GM19240 (cell line): ENCODE measurements around the gene SMPD3.

Source experiments
- DNase-seq: peaks from one replicate; pipeline ENCODE4 v3.0.0; 2011; ENCODE audit warnings: low spot score; ENCODE audit not compliant: insufficient read length

Gene SMPD3

GRCh38 chr16:68357521-68357922 is 90.8 kb downstream of the SMPD3 start:
- DNase-seq, result no peak

- DNase-seq, result no peak
Observed at GRCh38 chr16:68356919-68357286, 91.4 kb downstream of the SMPD3 start.

DNA sequence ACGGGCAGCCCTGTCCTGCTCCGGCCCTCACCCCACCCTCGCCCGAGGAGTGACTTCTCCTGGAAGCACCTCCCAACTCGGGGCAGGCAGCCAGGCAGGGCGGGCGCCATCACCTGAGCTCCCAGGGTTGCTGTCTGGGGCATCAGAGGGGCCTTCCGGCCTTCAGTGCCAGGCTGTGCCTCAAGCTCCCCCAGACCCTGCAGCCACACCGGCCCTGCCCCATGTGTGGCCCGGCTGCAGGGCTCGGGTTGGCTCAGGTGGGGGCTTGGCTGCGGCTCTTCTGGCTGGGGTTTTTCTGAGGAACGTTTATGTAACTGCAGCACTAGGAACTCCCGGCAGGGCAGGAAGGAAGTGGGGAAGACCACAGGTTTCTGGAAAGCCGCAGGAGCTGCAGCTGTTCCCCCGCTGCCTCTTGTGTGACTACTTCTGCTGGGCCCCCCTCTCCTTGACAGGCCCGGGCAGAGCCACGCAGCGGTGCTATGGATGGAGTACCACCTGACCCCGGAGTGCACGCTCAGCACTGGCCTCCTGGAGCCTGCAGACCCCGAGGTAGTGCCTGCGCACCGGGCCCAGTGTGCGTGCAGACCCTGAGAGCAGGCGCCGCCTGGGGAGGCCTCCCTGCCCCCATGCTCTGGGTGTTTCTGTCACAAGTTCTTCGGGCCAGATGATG is 91.9 kb downstream of the SMPD3 start:
- DNase-seq, result peak; percentile 92

DNA sequence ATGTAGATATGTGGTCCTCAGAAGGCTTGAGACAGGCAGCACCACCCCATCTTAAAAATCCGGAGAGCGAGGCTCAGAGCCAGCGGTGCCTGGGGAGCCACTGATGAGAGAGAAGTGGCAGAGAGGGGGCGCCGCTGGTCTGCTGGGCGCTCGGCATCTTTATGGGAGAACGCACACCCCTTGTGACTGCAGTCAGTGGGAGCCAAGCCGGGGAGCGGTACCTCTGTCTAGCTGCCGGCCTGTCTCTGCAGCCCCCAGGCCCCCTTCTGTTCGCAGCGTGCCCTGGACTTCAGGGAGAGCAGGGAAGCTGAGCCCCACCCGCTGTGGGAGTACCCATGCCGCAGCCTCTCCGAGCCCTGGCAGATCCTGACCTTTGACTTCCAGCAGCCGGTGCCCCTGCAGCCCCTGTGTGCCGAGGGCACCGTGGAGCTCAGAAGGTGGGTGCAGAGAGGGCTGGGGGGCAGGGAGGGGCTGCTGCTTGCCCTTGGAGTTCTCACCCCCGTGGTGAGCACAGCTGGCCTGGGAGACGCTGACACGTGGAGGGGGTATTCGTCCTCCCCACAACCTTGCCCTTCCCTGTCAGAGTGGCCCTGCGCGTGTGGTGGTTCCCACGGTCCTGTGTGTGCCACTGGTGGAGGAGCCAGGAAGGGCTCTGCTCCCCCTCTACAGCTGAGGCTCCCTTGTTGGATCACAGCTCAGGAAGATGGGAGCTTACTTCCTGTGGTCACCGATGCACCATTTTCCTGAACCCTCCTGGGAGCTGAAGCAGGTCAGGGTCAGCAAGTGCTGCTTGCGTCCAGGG is 92.7 kb downstream of the SMPD3 start:
- DNase-seq, result no peak

- DNase-seq, result no peak
Observed at GRCh38 chr16:68354816-68355215, 93.5 kb downstream of the SMPD3 start.

DNA sequence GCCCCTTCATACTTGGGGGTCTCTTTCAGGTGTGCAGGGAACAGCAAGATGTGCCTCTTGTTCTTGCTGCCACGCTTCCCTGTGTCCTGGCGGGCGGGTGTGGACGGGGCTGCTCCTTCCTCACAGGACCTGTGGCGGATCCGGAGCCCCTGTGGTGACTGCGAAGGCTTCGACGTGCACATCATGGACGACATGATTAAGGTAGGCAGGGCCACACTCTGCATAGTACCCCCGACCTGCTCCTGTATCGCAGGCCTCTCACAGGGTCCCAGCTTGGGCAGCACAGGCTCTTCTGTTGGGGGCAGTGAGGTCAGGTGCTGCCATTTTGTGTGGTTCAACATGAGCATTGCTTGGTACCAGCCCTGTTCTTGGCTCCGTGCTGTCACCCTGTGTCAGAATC is 94.9 kb downstream of the SMPD3 start:
- DNase-seq, result no peak

DNA sequence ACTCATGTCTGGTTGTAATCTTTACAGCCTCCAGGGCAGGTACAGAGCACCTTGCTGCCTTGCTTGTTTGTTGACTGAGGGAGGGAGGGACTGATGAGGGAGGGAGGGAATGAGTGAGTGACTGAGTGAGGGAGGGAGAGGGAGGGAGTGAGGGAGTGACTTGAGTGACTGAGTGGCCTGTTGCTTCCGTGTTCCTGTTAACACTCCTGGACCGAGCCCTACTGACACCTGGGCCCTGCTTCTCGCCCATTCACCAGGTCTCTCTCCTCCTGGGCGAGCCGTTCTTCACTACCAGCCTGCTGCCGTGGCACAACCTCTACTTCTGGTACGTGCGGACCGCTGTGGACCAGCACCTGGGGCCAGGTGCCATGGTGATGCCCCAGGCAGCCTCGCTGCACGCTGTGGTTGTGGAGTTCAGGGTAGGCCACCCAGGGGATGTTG is 96.3 kb downstream of the SMPD3 start:
- DNase-seq, result no peak

DNA sequence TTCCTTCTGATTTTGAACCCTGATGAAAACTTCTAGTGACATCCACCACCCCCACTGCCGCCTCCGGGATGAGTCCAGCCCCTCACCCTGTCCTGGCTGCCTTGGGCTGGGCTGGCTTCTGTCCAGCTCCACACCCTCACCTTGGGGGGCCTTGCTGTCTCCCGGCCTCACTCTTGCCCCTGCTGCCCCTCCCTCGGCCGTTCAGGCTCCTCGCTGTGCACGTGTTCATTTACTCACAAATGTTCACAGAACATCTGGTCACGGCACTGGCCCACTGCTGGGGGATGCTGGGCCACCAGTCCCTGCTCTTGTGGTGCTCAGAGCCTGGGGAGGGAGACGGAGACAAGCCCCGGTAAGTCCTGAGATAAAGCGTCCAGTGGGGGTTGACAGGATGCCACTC is 96.8 kb downstream of the SMPD3 start:
- no peak for DNase-seq

GRCh38 chr16:68350813-68351350 is 97.4 kb downstream of the SMPD3 start:
- no peak for DNase-seq

DNA sequence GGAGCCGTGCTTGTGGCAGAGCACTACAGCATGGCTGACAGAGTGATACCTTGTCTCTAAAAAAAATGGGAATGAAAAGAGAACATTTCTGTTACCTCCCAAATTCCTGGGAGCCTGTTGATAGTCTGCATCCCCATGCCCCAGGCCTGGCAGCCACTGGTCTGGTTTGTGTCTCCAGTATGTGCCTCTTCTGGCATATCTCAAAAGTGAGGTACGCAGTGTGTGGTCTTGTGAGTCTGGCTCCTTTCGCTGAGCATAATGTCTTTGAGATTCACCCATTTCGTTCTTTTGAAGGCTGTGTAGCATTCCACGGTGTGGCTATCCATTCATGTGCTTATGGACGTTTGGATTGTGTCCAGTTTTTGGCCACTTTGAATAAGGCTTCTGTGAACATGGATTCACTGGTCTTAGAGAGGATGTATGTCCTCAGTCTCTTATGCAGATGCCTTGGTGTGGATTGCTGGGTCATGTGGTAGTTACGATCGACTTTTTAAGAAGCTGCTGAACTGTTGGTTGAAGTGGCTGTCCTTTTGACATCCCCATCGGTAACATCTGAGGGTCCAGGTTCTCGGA is 98.4 kb downstream of the SMPD3 start:
- DNase-seq, result no peak

DNA sequence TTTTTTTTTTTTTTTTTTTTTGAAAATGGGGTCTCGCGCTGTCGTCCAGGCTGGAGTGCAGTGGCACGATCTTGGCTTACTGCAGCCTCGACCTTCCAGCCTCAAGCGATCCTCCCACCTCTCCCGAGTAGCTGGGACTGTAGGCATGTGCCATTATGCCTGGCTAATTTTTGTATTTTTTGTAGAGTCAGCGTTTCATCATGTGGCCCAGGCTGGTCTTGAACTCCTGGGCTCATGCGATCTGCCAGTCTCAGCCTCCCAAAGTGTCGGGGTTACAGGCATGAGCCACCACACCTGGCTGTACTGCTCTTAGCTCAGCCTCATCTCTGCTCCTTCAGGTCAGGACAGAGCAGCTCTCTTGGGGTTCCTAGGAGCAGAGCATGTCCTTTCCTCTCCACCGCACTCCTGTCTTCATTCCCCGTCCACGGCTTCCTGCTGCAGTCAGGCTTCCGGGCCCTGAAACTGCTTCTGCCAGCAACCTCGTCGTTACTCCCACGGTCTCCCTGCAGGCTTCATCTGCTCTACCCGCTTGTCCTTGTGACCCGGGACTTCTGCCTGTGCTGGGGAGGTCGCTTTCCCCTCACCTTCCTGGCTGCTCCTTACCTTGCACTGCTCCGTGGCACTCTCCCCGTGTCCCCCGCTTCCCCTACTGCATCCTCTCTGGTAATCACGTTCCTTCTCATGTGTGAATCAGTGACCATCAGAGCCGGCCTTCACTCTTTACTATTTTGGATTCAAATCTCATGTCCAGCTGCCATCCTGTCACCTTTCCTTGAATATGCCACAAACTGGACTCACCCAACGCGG is 99.5 kb downstream of the SMPD3 start:
- no peak for DNase-seq

DNA sequence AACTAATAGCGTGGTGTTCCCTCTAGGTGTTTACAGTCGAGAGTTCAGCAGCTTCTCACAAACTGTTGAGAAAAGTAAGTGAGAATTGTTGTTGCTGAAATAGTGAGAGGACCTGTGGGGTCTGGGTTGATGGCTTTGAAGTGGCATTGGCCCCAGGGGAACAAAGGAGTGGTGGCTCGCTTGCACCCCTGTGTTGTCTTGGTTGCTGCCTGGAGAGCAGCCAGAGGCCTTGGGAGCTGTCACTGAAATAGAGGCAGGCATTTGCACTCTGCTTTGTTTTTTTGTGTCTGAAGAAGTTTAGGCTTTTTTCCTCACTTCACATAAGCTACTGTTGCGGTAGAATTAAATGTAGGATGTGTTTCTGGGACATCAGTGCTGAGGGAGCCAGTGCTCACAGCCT is 100.7 kb downstream of the SMPD3 start:
- DNase-seq, result no peak

- DNase-seq, result no peak
Observed at GRCh38 chr16:68346892-68347480, 101.3 kb downstream of the SMPD3 start.

GRCh38 chr16:68345958-68346635 is 102.2 kb downstream of the SMPD3 start:
- DNase-seq, result no peak

- no peak for DNase-seq
Observed at GRCh38 chr16:68345351-68345810, 102.9 kb downstream of the SMPD3 start.

- DNase-seq, result no peak
Observed at GRCh38 chr16:68344252-68344651, 104.1 kb downstream of the SMPD3 start.

DNA sequence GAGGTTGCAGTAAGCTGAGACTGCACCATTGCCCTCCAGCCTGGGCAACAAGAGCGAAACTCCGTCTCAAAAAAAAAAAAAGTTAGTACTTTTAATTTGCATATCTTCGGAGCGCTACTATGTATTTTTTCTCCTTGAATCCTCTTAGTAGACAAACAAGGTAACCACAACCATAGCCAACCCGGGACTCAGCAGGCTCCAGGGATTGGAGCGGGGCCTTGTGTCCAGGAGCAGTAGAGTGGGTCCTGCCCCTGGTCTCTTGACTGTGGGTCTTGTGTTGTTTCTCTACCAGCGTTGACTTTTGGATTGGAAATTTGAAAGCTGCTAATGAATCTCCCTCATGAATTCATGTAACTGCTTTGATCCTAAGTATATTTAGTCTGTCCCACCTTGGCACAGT is 105.2 kb downstream of the SMPD3 start:
- DNase-seq, result no peak

DNA sequence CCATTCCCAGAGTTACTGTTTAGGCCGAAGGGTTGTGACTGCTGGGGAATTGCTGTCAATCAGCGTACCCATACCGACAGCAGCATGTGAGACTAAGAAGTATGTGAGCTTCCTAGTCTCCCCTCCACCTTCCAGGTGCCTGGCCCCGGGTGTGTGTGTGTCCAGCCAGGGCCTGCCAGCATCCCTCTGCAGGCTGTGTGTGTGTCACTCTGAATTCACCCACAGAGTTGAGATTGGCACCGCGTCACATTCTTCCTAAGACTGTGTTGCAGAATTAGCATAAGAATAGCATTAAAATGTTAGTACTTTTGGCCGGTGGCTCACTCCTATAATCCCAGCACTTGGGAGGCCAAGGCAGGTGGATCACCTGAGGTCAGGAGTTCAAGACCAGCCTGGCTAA is 105.7 kb downstream of the SMPD3 start:
- no peak for DNase-seq

DNA sequence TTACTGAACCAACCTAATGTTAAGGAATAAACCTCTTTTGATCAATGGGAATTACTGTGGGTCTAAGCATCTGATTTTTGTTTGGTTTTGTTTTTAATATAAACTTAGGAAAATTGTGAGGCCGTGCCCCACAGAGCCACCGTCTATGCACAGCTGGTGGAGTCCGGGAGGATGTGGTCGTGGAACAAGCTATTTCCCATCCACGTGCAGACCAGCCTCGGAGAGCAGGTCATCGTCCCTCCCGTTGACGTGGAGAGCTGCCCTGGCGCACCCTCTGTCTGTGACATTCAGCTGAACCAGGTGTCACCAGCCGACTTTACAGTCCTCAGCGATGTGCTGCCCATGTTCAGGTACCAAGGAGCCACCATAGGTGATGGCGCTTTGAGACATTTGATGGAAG is 109.1 kb downstream of the SMPD3 start:
- no peak for DNase-seq

DNA sequence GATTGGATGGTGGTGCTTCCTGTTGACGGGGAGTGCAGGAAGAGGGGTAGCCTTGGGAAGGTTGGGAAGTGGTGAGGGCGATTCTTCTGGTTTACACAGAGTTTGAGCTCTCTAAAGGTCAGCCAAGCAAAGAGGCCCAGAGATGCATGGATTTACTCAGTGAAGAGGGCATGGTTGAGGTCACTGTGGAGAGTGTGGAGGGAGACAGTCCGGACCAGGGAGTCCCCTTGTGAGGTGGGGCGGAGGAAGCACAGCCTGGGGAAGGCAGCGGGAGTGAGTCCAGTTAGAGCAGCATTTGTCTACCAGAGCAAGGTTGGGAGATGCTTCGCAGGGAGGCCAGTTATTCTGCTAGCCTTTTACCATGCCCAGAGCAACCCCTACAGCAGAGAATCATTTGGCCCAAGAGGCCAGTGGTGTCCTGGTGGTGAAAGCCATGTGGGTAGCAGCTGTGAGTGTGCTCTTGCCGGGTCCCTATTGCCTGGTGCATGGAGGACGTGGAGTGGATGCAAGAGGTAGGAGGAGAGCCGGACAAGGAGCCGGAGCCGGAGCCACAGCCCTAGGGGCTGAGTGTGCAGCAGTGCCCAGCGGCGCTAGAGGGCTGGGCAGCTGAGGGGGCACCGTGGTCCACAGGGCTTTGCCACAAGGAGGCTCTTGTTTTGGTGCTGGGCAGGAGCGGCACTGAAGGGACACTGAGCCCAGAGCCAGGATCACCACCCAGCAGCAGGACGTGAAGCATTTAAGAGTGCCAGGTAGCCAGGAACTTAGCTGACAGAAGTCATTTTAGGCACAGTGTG is 109.8 kb downstream of the SMPD3 start:
- DNase-seq, result no peak
